H9 (cell line): ENCODE results near the gene GRIA4. TPM values are rescaled to one million over a fixed set of nuclear protein-coding genes. Genes with fewer than 3 reads are reported as not detected.

Source experiments
- DNase-seq: peaks from one replicate; pipeline ENCODE4 v3.0.0-alpha.2; 2017
- H2AFZ ChIP-seq: one replicate; pipeline ENCODE4 v1.6.1; 2013; ENCODE audit warnings: mild to moderate bottlenecking, low read length, control low read depth, moderate library complexity
- H2AK5ac ChIP-seq: 2 replicates; pipeline ENCODE4 v1.6.1; 2013; ENCODE audit warnings: low read length, control low read depth, mixed read lengths; ENCODE audit not compliant: insufficient read length
- H2BK120ac ChIP-seq: one replicate; pipeline ENCODE4 v1.6.1; 2013; ENCODE audit warnings: low read depth, mild to moderate bottlenecking, low read length, control low read depth, inconsistent platforms; ENCODE audit not compliant: poor library complexity, severe bottlenecking
- H2BK12ac ChIP-seq: 2 replicates; pipeline ENCODE4 v1.6.1; 2013; ENCODE audit warnings: low read length, control low read depth, mixed read lengths, low read depth; ENCODE audit not compliant: insufficient read length
- H2BK15ac ChIP-seq: 2 replicates; pipeline ENCODE4 v1.6.1; 2013; ENCODE audit warnings: low read depth, low read length, control low read depth
- H2BK20ac ChIP-seq: one replicate; pipeline ENCODE4 v1.6.1; 2013; ENCODE audit warnings: low read depth, mild to moderate bottlenecking, low read length, control low read depth, inconsistent platforms; ENCODE audit not compliant: poor library complexity, severe bottlenecking
- H2BK5ac ChIP-seq: 2 replicates; pipeline ENCODE4 v1.6.1; 2013; ENCODE audit warnings: low read length, control low read depth, mixed read lengths; ENCODE audit not compliant: insufficient read length
- H3K14ac ChIP-seq: 2 replicates; pipeline ENCODE4 v1.6.1; 2013; ENCODE audit warnings: low read length, control low read depth; ENCODE audit not compliant: insufficient read depth
- H3K18ac ChIP-seq: 2 replicates; pipeline ENCODE4 v1.6.1; 2013; ENCODE audit warnings: low read depth, mild to moderate bottlenecking, mixed read lengths, low read length, control low read depth; ENCODE audit not compliant: insufficient read length
- H3K23ac ChIP-seq: 2 replicates; pipeline ENCODE4 v1.6.1; 2013; ENCODE audit warnings: low read length, control low read depth, mixed read lengths, low read depth; ENCODE audit not compliant: insufficient read length
- H3K23me2 ChIP-seq: 2 replicates; pipeline ENCODE4 v1.6.1; 2013; ENCODE audit warnings: low read depth, mild to moderate bottlenecking, mixed read lengths, low read length, control low read depth; ENCODE audit not compliant: insufficient read length, poor library complexity, severe bottlenecking
- H3K27ac ChIP-seq: 2 replicates; pipeline ENCODE4 v1.5.1; 2013; ENCODE audit warnings: low read length, control low read depth, mixed read lengths, low read depth; ENCODE audit not compliant: insufficient read length
- H3K27me3 ChIP-seq: 2 replicates; pipeline ENCODE4 v1.6.1; 2013; ENCODE audit warnings: low read length, control low read depth, inconsistent platforms; ENCODE audit not compliant: insufficient read depth
- H3K4ac ChIP-seq: 2 replicates; pipeline ENCODE4 v1.6.1; 2013; ENCODE audit warnings: low read depth, mild to moderate bottlenecking, control low read depth, inconsistent platforms, low read length, moderate library complexity
- H3K4me1 ChIP-seq: 2 replicates; pipeline ENCODE4 v1.6.1; 2013; ENCODE audit warnings: low read length, control low read depth, inconsistent platforms; ENCODE audit not compliant: insufficient read depth
- H3K4me2 ChIP-seq: 2 replicates; pipeline ENCODE4 v1.6.1; 2013; ENCODE audit warnings: low read length, control low read depth, mixed read lengths; ENCODE audit not compliant: insufficient read length, insufficient read depth
- H3K56ac ChIP-seq: 2 replicates; pipeline ENCODE4 v1.6.1; 2013; ENCODE audit warnings: low read depth, mild to moderate bottlenecking, mixed read lengths, low read length, control low read depth; ENCODE audit not compliant: insufficient read length
- H3K79me1 ChIP-seq: 2 replicates; pipeline ENCODE4 v1.6.1; 2013; ENCODE audit warnings: low read depth, mild to moderate bottlenecking, moderate library complexity, low read length, control low read depth, inconsistent platforms; ENCODE audit not compliant: insufficient read depth, poor library complexity, severe bottlenecking
- H3K79me2 ChIP-seq: 2 replicates; pipeline ENCODE4 v1.6.1; 2013; ENCODE audit warnings: low read length, control low read depth, inconsistent platforms; ENCODE audit not compliant: insufficient read depth
- H3K9ac ChIP-seq: 2 replicates; pipeline ENCODE4 v1.6.1; 2013; ENCODE audit warnings: low read length, control low read depth, mixed read lengths; ENCODE audit not compliant: insufficient read length; ENCODE audit errors: extremely low read depth
- H3K9me3 ChIP-seq: one replicate; pipeline ENCODE4 v1.6.1; 2013; ENCODE audit warnings: low read depth, low read length, inconsistent platforms; ENCODE audit not compliant: control insufficient read depth
- H3T11ph ChIP-seq: one replicate; pipeline ENCODE4 v1.6.1; 2013; ENCODE audit warnings: mild to moderate bottlenecking, low read length, control low read depth, inconsistent platforms
- H4K20me1 ChIP-seq: one replicate; pipeline ENCODE4 v1.6.1; 2013; ENCODE audit not compliant: control insufficient read depth, insufficient read length, insufficient read depth
- H4K5ac ChIP-seq: 2 replicates; pipeline ENCODE4 v1.6.1; 2013; ENCODE audit warnings: low read depth, mild to moderate bottlenecking, mixed read lengths, low read length, control low read depth; ENCODE audit not compliant: insufficient read length
- H4K8ac ChIP-seq: replicated peaks from 2 replicates; pipeline ENCODE4 v1.6.1; 2013; ENCODE audit warnings: low read length, control low read depth, mixed read lengths, low read depth; ENCODE audit not compliant: insufficient read length
- H4K91ac ChIP-seq: 2 replicates; pipeline ENCODE4 v1.6.1; 2013; ENCODE audit warnings: low read depth, mild to moderate bottlenecking, moderate library complexity, mixed read lengths, low read length, control low read depth; ENCODE audit not compliant: insufficient read length
- H3K27ac Mint-ChIP-seq, 3 experiments: 2 replicates in 2 of 3; 3 replicates in 1 of 3; pipeline ENCODE4 v1.8.0; 2020 to 2021; ENCODE audit warnings: mixed read lengths in 3 of 3, mild to moderate bottlenecking in 1 of 3, moderate library complexity in 1 of 3
- H3K27me3 Mint-ChIP-seq: 2 replicates; pipeline ENCODE4 v1.8.0; 2021; ENCODE audit warnings: low read depth, mild to moderate bottlenecking, moderate library complexity, mixed read lengths
- H3K36me3 Mint-ChIP-seq, 3 experiments: 2 replicates in 2 of 3; 3 replicates in 1 of 3; pipeline ENCODE4 v1.8.0; 2020 to 2021; ENCODE audit warnings: low read depth in 3 of 3, mixed read lengths in 3 of 3; ENCODE audit not compliant: insufficient read depth in 1 of 3
- H3K4me1 Mint-ChIP-seq, 2 experiments: 2 replicates each; pipeline ENCODE4 v1.8.0; 2020; ENCODE audit warnings: mixed read lengths in 2 of 2
- H3K4me3 Mint-ChIP-seq, 2 experiments: 2 replicates in 1 of 2; 3 replicates in 1 of 2; pipeline ENCODE4 v1.8.0; 2020 to 2021; ENCODE audit warnings: mild to moderate bottlenecking in 2 of 2, mixed read lengths in 2 of 2, moderate library complexity in 1 of 2
- H3K9me3 Mint-ChIP-seq, 2 experiments: 2 replicates in 1 of 2; 3 replicates in 1 of 2; pipeline ENCODE4 v1.8.0; 2020; ENCODE audit warnings: mild to moderate bottlenecking in 2 of 2, mixed read lengths in 2 of 2, moderate library complexity in 1 of 2
- WGBS: extraction: QIAGEN DNeasy Blood & Tissue Kit; methylation state at CpG from one replicate; pipeline ENCODE4 v1.1.7; 2013; ENCODE audit warnings: missing lambda C conversion rate, low lambda C conversion rate, mixed read lengths; ENCODE audit not compliant: insufficient read length; ENCODE audit errors: extremely low coverage; 5-methylcytosine and 5-hydroxymethylcytosine counted together
- total RNA-seq: library from RNA; stranded (reverse); gene quantifications from 2 replicates; pipeline ENCODE4 v1.2.1, GENCODE V29; 2021
- TF ChIP-seq, protein P1 (sequence below): fragments of 200-600 bp; sonication (generic); conservative IDR thresholded peaks from 3 replicates; pipeline ENCODE4 v1.8.0; 2021; ENCODE audit warnings: antibody characterized with exemption, mild to moderate bottlenecking

Gene GRIA4
- total RNA-seq, 1 experiment from 2014 or later = 0.83 TPM

DNA sequence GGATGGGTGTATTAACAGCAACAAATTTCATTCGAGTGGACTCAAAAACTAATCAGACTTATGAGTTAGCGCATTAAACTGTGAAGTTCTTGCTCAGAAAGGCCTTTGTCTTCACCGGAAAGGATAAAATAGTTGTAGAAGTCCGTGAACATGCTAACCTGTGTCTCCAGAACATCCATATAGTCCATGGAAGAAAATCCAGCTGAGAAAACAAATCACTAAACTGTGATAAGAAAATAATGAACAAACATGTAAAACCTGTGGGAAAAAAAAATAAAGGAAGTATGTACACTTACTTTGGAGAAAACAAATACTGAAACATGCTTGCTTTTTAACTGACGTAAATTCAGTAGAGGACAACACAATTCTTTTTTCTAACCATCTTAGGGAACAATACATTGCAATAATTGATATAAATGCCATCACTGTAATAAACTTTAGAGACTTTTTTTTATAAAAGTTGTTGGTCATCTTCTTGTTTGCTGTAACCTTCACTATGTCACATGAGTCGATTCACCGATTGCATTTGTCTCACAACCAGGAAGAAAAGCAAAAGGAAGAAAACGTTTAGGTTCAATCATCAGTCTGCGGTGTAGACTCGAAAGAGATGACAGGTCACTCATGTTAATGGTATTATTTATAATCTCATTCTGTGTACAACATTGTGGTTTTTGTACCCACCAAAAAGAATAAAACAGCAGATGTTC is 370.3 kb downstream of the GRIA4 start:
- no peak overlapping the region for H2BK120ac ChIP-seq
- no peak for DNase-seq
- no peak overlapping the region for H3T11ph ChIP-seq
- no peaks in the 10 kb centered on the region for H3K36me3 Mint-ChIP-seq
- H4K91ac ChIP-seq = no peak overlapping the region
- H2BK12ac ChIP-seq = no peak overlapping the region
- no peak overlapping the region for H3K14ac ChIP-seq
- H3K79me2 ChIP-seq = no peaks in the 10 kb centered on the region
- no peaks in the 10 kb centered on the region for H3K79me1 ChIP-seq
- no peak overlapping the region for H3K27ac Mint-ChIP-seq
- no peaks in the 10 kb centered on the region for H3K27me3 Mint-ChIP-seq
- no peak overlapping the region for H3K23ac ChIP-seq
- TF ChIP-seq, protein P1, sequence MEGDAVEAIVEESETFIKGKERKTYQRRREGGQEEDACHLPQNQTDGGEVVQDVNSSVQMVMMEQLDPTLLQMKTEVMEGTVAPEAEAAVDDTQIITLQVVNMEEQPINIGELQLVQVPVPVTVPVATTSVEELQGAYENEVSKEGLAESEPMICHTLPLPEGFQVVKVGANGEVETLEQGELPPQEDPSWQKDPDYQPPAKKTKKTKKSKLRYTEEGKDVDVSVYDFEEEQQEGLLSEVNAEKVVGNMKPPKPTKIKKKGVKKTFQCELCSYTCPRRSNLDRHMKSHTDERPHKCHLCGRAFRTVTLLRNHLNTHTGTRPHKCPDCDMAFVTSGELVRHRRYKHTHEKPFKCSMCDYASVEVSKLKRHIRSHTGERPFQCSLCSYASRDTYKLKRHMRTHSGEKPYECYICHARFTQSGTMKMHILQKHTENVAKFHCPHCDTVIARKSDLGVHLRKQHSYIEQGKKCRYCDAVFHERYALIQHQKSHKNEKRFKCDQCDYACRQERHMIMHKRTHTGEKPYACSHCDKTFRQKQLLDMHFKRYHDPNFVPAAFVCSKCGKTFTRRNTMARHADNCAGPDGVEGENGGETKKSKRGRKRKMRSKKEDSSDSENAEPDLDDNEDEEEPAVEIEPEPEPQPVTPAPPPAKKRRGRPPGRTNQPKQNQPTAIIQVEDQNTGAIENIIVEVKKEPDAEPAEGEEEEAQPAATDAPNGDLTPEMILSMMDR = no peak
- no peak overlapping the region for H3K4ac ChIP-seq
- H2AK5ac ChIP-seq = no peak overlapping the region
- no peak overlapping the region for H2BK20ac ChIP-seq
- H3K9me3 Mint-ChIP-seq = no peaks in the 10 kb centered on the region
- no peaks in the 10 kb centered on the region for H3K4me1 Mint-ChIP-seq
- H3K4me2 ChIP-seq = no peak overlapping the region
- no peak overlapping the region for H2BK15ac ChIP-seq
- no peak overlapping the region for H2BK5ac ChIP-seq
- no peak overlapping the region for H3K9ac ChIP-seq
- no peaks in the 10 kb centered on the region for H3K4me1 ChIP-seq
- no peak overlapping the region for H4K5ac ChIP-seq
- H3K27ac ChIP-seq = no peak overlapping the region
- H3K9me3 ChIP-seq = no peaks in the 10 kb centered on the region
- WGBS = no CpG with 5 or more reads among the region's 10 CpGs
- no peaks in the 10 kb centered on the region for H3K23me2 ChIP-seq
- no peak overlapping the region for H3K18ac ChIP-seq
- no peak overlapping the region for H2AFZ ChIP-seq
- no peak overlapping the region for H3K4me3 Mint-ChIP-seq
- no peaks in the 10 kb centered on the region for H3K27me3 ChIP-seq
- no peak overlapping the region for H4K8ac ChIP-seq
- no peaks in the 10 kb centered on the region for H4K20me1 ChIP-seq
- no peak overlapping the region for H3K56ac ChIP-seq
